CD14-positive monocyte (primary cell): ENCODE results near the gene PTX3. TPM values are rescaled to one million over a fixed set of nuclear protein-coding genes. Genes with fewer than 3 reads are reported as not detected.

Experiments used
- DNase-seq, 3 donors: peaks; one replicate each; pipeline ENCODE4 v3.0.0-alpha.2; 2011 to 2022
- H2AFZ ChIP-seq: 2 replicates; pipeline ENCODE4 v1.6.0; 2012; ENCODE audit warnings: mild to moderate bottlenecking, low read depth, low read length, inconsistent platforms; ENCODE audit not compliant: insufficient read depth, poor library complexity, severe bottlenecking
- H3K27ac ChIP-seq, 2 donors: 1 replicate in 1 of 2; 2 replicates in 1 of 2; pipeline ENCODE4 v1.5.1; 2012 to 2013; ENCODE audit warnings: low read length in 2 of 2, control low read depth in 1 of 2, inconsistent platforms in 1 of 2, low read depth in 1 of 2, mild to moderate bottlenecking in 1 of 2
- H3K27me3 ChIP-seq, 2 donors: one replicate each; pipeline versions ENCODE4 v1.6.0 to v1.6.1; 2011 to 2013; ENCODE audit warnings: low read length in 2 of 2; ENCODE audit not compliant: control insufficient read depth in 2 of 2, insufficient read depth in 2 of 2
- H3K36me3 ChIP-seq, 2 donors: replicated peaks in 1 of 2; 1 replicate in 1 of 2; 2 replicates in 1 of 2; pipeline versions ENCODE4 v1.5.1 to v1.6.1; 2012 to 2013; ENCODE audit warnings: low read length in 2 of 2, control low read depth in 1 of 2, inconsistent platforms in 1 of 2, mild to moderate bottlenecking in 1 of 2; ENCODE audit not compliant: insufficient read depth in 2 of 2, control insufficient read depth in 1 of 2
- H3K4me1 ChIP-seq, 2 donors: 1 replicate in 1 of 2; 2 replicates in 1 of 2; pipeline versions ENCODE4 v1.5.1 to v1.6.1; 2012 to 2013; ENCODE audit warnings: low read length in 2 of 2, control low read depth in 1 of 2, inconsistent platforms in 1 of 2, mild to moderate bottlenecking in 1 of 2, moderate library complexity in 1 of 2; ENCODE audit not compliant: insufficient read depth in 2 of 2, control insufficient read depth in 1 of 2
- H3K4me2 ChIP-seq: replicated peaks from 2 replicates; pipeline ENCODE3; 2012; ENCODE audit warnings: low read length, moderate library complexity, mild to moderate bottlenecking; ENCODE audit not compliant: poor library complexity, severe bottlenecking; ENCODE audit errors: extremely low read depth
- H3K4me3 ChIP-seq, 3 experiments: fragments of 200-600 bp in 1 of 3; sonication (generic) in 1 of 3; replicated peaks in 1 of 3; 1 replicate in 2 of 3; 2 replicates in 1 of 3; pipeline ENCODE4 v1.5.1; 2011 to 2013; ENCODE audit warnings: low read length in 3 of 3, mild to moderate bottlenecking in 3 of 3, control low read depth in 2 of 3, low read depth in 2 of 3, inconsistent platforms in 1 of 3, moderate library complexity in 1 of 3
- H3K79me2 ChIP-seq: 2 replicates; pipeline ENCODE4 v1.6.0; 2012; ENCODE audit warnings: mild to moderate bottlenecking, control low read depth, inconsistent platforms, low read length, moderate library complexity; ENCODE audit not compliant: insufficient read depth
- H3K9ac ChIP-seq: 2 replicates; pipeline ENCODE4 v1.6.0; 2017; ENCODE audit warnings: low read length, mild to moderate bottlenecking; ENCODE audit not compliant: insufficient read depth, poor library complexity, severe bottlenecking
- H3K9me3 ChIP-seq, 2 donors: replicated peaks in 1 of 2; 1 replicate in 1 of 2; 2 replicates in 1 of 2; pipeline versions ENCODE4 v1.5.1 to v1.6.1; 2012 to 2013; ENCODE audit warnings: low read length in 2 of 2, control low read depth in 1 of 2; ENCODE audit not compliant: control insufficient read depth in 1 of 2, insufficient read depth in 1 of 2
- H4K20me1 ChIP-seq: 2 replicates; pipeline ENCODE4 v1.6.0; 2012; ENCODE audit warnings: mild to moderate bottlenecking, low read length, control low read depth, moderate library complexity; ENCODE audit not compliant: insufficient read depth
- H3K27ac Mint-ChIP-seq, 7 donors: one replicate each; pipeline ENCODE4 v1.8.0; 2020; ENCODE audit warnings: mild to moderate bottlenecking in 7 of 7, mixed read lengths in 7 of 7, moderate library complexity in 6 of 7, inconsistent platforms in 2 of 7
- H3K27me3 Mint-ChIP-seq, 3 donors: one replicate each; pipeline ENCODE4 v1.8.0; 2021 to 2022; ENCODE audit warnings: low read depth in 3 of 3, mild to moderate bottlenecking in 3 of 3, mixed read lengths in 3 of 3, moderate library complexity in 3 of 3, inconsistent platforms in 1 of 3
- H3K36me3 Mint-ChIP-seq, 2 donors: one replicate each; pipeline ENCODE4 v1.8.0; 2020; ENCODE audit warnings: mixed read lengths in 2 of 2, inconsistent platforms in 1 of 2, mild to moderate bottlenecking in 1 of 2
- H3K4me1 Mint-ChIP-seq: one replicate; pipeline ENCODE4 v1.8.0; 2020; ENCODE audit warnings: mild to moderate bottlenecking, mixed read lengths
- H3K4me3 Mint-ChIP-seq, 2 donors: one replicate each; pipeline ENCODE4 v1.8.0; 2020; ENCODE audit warnings: mild to moderate bottlenecking in 2 of 2, mixed read lengths in 2 of 2, moderate library complexity in 1 of 2
- H3K9me3 Mint-ChIP-seq, 7 donors: one replicate each; pipeline ENCODE4 v1.8.0; 2020 to 2022; ENCODE audit warnings: mixed read lengths in 7 of 7, mild to moderate bottlenecking in 6 of 7, moderate library complexity in 6 of 7, inconsistent platforms in 2 of 7
- WGBS: methylation state at CpG from one replicate; pipeline ENCODE4 v1.1.5; 2013; ENCODE audit warnings: missing lambda C conversion rate; ENCODE audit not compliant: insufficient coverage; 5-methylcytosine and 5-hydroxymethylcytosine counted together
- intact Hi-C, 2 donors: fragments of 100-400 bp; cut with micrococcal nuclease; formaldehyde crosslinking; loops; one replicate each; pipeline versions ENCODE4 v1.15.0 to v1.15.1; 2023
- polyA plus RNA-seq, 3 donors: library from polyadenylated mRNA; depleted of rRNA in 1 of 3; unstranded in 2 of 3; stranded (reverse) in 1 of 3; fragments of 300-500 nt in 2 of 3; fragments of >200 nt in 1 of 3; fragmentation: Illumina TruSeq in 2 of 3; gene quantifications; 1 replicate in 2 of 3; 2 replicates in 1 of 3; pipeline ENCODE4 v1.2.3, GENCODE V29; 2012 to 2021
- TF ChIP-seq, protein P1 (sequence below): fragments of 200-600 bp; IDR thresholded peaks from one replicate; pipeline ENCODE4 v1.8.0; 2022; ENCODE audit warnings: antibody characterized with exemption, mild to moderate bottlenecking

PTX3 gene
- polyA plus RNA-seq, 3 donors = 9.1 to 84.5 (median 10.5) TPM

DNA sequence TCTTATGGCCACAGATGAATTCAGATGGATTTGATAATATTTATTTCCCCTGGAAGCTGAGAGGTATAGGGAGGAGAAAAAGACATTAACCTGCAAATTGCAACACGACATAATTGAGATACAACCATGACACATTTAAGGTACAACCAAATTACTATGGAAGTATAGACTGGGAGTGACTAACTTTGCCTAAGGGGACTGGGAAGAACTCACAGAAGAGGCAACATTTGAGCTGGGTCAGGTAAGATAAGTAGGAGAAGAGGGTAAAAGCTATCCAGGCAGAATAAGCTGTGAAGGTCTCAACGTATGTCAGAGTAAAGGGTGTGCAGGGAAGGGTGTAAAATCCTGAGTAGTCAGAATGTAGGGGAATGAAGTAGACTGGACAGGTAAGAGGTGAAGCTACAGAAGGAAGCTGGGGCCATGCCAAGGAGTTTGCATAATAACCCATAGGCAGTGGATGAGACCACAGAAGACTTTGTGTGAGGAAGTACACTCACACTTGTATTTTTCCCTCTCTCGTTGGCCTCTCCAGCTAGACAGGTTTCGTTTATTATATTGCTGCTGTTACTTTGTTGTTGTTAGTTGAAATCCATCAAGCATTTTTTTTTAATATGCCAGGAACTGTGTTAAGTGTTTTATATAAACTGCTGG lies 28.0 kb upstream of the PTX3 start:
- Histone ChIP-seq H3K9me3 (no peaks in the 10 kb centered on the region), H2AFZ (no peak overlapping the region), H3K79me2 (no peaks in the 10 kb centered on the region), H3K4me2 (no peak overlapping the region), H3K9ac (no peak overlapping the region), H3K4me1 (no peaks in the 10 kb centered on the region), H3K27ac (no peak overlapping the region), H3K27me3 (peaks cover 0 to 2% of the 10 kb centered on the region in 2 donors), H3K4me3 (no peak overlapping the region), H4K20me1 (no peaks in the 10 kb centered on the region), H3K36me3 (no peaks in the 10 kb centered on the region)
- 91% methylated on average over 1 of the region's 4 CpGs for WGBS
- Mint-ChIP-seq H3K4me1 (peaks cover 2% of the 10 kb centered on the region), H3K27me3 (peaks cover 0 to 3% (median 2%) of the 10 kb centered on the region in 3 donors), H3K36me3 (no peaks in the 10 kb centered on the region), H3K9me3 (peaks cover 0 to 6% (median 2%) of the 10 kb centered on the region in 7 donors), H3K27ac (no peak overlapping the region), H3K4me3 (no peak overlapping the region)
- intact Hi-C loops = no loop called here
- no peak for DNase-seq
- TF ChIP-seq, protein P1, sequence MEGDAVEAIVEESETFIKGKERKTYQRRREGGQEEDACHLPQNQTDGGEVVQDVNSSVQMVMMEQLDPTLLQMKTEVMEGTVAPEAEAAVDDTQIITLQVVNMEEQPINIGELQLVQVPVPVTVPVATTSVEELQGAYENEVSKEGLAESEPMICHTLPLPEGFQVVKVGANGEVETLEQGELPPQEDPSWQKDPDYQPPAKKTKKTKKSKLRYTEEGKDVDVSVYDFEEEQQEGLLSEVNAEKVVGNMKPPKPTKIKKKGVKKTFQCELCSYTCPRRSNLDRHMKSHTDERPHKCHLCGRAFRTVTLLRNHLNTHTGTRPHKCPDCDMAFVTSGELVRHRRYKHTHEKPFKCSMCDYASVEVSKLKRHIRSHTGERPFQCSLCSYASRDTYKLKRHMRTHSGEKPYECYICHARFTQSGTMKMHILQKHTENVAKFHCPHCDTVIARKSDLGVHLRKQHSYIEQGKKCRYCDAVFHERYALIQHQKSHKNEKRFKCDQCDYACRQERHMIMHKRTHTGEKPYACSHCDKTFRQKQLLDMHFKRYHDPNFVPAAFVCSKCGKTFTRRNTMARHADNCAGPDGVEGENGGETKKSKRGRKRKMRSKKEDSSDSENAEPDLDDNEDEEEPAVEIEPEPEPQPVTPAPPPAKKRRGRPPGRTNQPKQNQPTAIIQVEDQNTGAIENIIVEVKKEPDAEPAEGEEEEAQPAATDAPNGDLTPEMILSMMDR = no peak

DNA sequence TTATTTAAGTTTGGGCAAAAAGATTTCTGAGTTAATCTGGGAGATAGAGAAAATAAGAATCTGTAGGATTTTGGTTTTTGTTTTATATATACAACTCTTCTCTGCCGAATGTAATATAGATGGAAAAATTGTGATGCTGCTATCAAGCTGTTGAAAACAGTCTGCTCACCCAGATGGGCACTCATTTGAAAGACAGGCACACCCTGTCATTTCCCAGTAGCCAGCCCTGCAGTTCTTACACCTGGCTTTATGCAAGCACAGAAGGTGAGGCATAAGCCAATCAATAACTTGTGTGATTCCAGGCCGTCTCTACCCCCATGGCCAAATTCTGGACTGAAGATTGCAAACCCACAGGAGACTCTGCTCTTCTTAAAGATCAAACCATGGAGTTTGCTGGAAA lies 27.1 kb upstream of the PTX3 start:
- WGBS = no CpG with 5 or more reads among the region's 2 CpGs
- no peak overlapping the region for H3K4me2 ChIP-seq
- Mint-ChIP-seq H3K27me3 (peaks cover 0 to 3% (median 2%) of the 10 kb centered on the region in 3 donors), H3K27ac (no peak overlapping the region), H3K9me3 (peaks cover 0 to 6% (median 2%) of the 10 kb centered on the region in 7 donors), H3K36me3 (no peaks in the 10 kb centered on the region), H3K4me3 (no peak overlapping the region), H3K4me1 (peaks cover 2% of the 10 kb centered on the region)
- no peaks in the 10 kb centered on the region for H3K79me2 ChIP-seq
- DNase-seq = no peak
- TF ChIP-seq, protein P1 = no peak
- no peaks in the 10 kb centered on the region for H3K36me3 ChIP-seq
- H3K4me3 ChIP-seq = no peak overlapping the region
- H3K4me1 ChIP-seq = no peaks in the 10 kb centered on the region
- intact Hi-C loops = no loop called here
- H3K9me3 ChIP-seq = no peaks in the 10 kb centered on the region
- no peak overlapping the region for H3K27ac ChIP-seq
- no peak overlapping the region for H2AFZ ChIP-seq
- no peaks in the 10 kb centered on the region for H4K20me1 ChIP-seq
- peaks cover 0 to 2% of the 10 kb centered on the region in 2 donors for H3K27me3 ChIP-seq
- no peak overlapping the region for H3K9ac ChIP-seq
